HG03066 (cell line): Measurements from ENCODE around the gene DMP1.
"Not testable (repeated sequence)": the region's sequence is repeated elsewhere in the genome, so short reads cannot be mapped to it uniquely, and the experiment has no call there.

Experiments used
- ATAC-seq: cut with Tn5 transposase; IDR thresholded peaks from one replicate; pipeline ENCODE4 v1.9.1; 2021; ENCODE audit warnings: low read depth; ENCODE audit not compliant: unreplicated experiment

The DMP1 gene

DNA sequence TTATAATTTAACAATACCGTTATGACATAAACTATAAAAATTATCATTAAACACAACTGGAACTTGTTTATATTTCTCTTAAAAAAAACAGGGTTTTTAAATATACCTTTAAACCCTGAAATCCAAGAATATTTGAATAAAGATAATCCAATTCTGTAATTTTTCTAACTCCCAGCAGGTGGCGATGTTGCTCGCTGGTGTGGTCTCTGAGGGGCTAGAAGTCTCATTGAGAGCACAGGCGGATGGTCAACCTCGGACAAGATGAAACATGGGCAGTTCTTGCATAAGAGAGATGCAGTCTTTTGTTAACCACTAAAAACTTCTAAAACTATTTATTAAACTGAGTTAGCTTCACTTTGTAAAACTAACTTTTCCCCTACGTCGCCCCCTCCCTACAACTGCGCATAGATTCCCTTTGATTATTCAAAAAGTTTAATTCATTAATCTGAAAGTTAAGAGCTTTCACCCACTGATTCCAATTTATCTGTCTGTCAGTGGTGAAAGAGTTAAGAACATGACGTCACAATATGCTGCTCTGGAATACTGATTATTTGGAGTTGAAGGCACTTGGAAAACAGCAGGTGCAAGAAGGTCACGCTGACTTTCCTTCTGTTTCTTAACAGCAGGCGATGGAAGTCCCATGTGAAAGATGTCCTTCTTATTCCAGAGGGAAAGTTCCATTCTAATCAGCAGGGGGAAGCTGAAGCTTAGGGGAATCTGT, 29.5 kb downstream of the DMP1 start:
- no peak for ATAC-seq

GRCh38 chr4:87680271-87680670, 30.2 kb downstream of the DMP1 start:
- ATAC-seq = no peak

- no peak for ATAC-seq
Measured at GRCh38 chr4:87688316-87688715, 38.2 kb downstream of the DMP1 start.

- ATAC-seq = not testable (repeated sequence)
Measured at GRCh38 chr4:87690947-87691346, 40.9 kb downstream of the DMP1 start.

DNA sequence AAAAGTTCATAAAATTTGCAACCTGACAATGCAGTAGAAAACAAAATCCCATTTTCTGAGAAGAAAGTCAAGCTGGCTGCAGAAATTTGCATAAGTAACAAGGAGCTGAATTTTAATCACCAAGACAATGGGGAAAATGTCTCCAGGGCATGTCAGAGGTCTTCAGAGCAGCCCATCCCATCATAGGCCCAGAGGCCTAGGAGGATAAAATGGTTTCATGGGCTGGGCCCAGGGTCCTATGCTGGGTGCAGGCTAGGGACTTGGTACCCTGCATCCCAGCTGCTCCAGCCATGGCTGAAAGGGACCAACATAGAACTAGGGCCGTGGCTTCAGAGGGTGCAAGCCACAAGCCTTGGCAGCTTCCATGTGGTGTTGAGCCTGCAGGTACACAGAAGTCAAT, 42.0 kb downstream of the DMP1 start:
- not testable (repeated sequence) for ATAC-seq

- ATAC-seq = no peak
Measured at GRCh38 chr4:87697272-87697671, 47.2 kb downstream of the DMP1 start.

- ATAC-seq = no peak
Measured at GRCh38 chr4:87697945-87698344, 47.9 kb downstream of the DMP1 start.

- ATAC-seq = no peak
Measured at GRCh38 chr4:87698394-87698793, 48.3 kb downstream of the DMP1 start.

- ATAC-seq = no peak
Measured at GRCh38 chr4:87704001-87704400, 53.9 kb downstream of the DMP1 start.

GRCh38 chr4:87707279-87707918, 57.3 kb downstream of the DMP1 start:
- no peak for ATAC-seq
